ENCODE results near the gene ELOVL7. TPM values are rescaled to one million over a fixed set of nuclear protein-coding genes. Genes with fewer than 3 reads are reported as not detected.

The ELOVL7 gene
- under 1 TPM; 0.34 to 1.00 TPM for total RNA-seq

DNA sequence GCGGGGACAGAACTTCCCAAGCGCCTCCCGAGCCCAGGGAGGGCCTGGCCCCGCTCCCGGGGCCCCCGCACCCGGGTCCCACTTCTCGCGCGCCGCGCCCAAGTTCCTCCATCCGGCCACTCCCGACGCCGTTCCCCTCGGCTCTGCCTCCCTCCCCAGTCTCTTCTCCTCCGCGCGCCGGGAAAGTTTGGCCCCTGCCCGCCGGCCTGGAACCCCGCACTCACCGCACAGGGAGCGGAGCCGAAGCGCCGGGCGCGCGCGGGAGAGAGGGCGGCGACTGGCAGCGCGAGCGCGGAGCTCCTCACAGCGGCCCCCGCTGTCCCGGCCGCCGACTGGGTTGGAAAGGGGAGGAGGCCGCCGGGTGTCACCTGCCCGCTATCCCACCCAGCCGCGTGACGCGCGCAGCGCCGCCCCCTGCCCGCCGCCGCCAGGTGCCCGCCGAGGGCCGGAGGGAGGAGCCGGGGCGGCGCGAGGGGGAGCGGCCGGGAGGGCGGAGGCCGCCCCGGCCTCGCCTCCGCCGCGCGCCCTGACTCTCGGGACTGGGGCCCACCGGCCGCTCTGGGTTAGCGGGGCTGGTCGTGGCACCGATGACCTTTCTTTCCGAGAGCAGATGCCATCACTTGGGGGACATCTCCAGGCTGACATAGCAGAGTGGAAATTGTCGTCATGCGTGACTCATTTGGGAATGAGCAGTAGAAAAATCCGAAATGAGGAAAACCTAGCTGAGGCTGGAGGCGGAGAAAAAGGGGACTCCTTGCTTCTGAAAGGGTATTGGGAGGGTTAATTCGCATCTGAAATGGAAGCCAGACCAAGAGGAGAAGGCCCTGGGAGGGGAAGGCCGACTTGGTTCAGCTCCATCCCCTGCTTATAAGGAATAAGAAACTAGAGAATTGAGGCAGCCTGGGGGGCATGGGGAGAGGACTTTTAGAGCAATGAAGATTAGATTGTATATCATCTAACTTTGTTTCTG, at the start of gene ELOVL7:
ELOVL7 (minus strand) TSS at position 334 of the 970 bp plus-strand sequence. CDS start 56,872 bp downstream, outside the sequence.

Other genes with a start within 250 kb of the ELOVL7 start
- gene DEPDC1B, start 144.1 kb downstream of the ELOVL7 start, total RNA-seq, result 10 to 100 TPM in 1 of 2 donors, 1 to 10 TPM in 1; 7.9 to 18.3 TPM
- 10 to 100 TPM; 15.1 to 15.3 TPM for gene ERCC8, start 100.8 kb upstream of the ELOVL7 start, total RNA-seq
- 10 to 100 TPM; 13.1 to 20.3 TPM for gene NDUFAF2, start 100.9 kb upstream of the ELOVL7 start, total RNA-seq

Data from melanocyte of skin (primary cell).